ENCODE results near the gene DCLK1. TPM values are rescaled to one million over a fixed set of nuclear protein-coding genes. Genes with fewer than 3 reads are reported as not detected.

DCLK1 gene
- polyA plus RNA-seq, 4 donors, result 4.3 to 39.0 (median 8.9) TPM

GRCh38 chr13:35957241-35957731 is 173.9 kb downstream of the DCLK1 start:
- no peak for DNase-seq (ENCODE audit: low read depth in 4 of 4, low spot score in 3 of 4)

- no peak for DNase-seq (ENCODE audit: low read depth in 4 of 4, low spot score in 3 of 4)
Observed at GRCh38 chr13:35956074-35956473, 175.1 kb downstream of the DCLK1 start.

- no peak for DNase-seq (ENCODE audit: low read depth in 4 of 4, low spot score in 3 of 4)
Observed at GRCh38 chr13:35954207-35954560, 177.0 kb downstream of the DCLK1 start.

DNA sequence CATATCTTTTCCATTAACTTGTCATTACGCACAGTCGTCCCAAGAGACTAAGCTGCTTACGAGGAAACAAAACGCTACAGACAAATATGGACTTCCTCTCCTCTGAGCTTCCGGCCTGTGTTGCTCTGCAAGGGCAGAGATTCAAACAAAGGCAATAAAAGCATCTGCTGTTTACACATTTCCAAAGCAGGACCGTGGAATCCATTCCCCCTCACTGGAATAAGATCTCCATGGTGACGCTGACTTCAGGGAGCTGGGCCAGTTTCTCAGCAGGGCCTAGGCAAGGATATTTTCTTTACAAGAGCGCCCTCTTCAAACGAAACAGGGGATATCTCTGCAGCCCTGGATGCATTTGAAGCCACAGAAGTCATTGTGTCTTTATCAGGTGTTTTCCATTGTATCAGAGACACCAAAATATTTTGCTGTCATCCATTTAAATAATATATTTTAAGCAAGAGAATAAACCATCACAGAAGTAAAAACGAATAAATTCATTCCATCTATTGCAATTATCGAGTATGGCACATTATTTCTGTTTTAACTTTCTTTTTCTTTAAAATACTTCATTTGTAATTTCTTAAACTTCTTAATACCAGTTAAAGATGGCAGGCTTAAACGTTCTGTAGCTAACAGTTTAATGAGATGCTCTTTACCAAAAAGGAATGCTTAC is 177.5 kb downstream of the DCLK1 start:
- peak; percentile 77 to 85 (median 78) for DNase-seq (ENCODE audit: low read depth in 4 of 4, low spot score in 3 of 4)

DNA sequence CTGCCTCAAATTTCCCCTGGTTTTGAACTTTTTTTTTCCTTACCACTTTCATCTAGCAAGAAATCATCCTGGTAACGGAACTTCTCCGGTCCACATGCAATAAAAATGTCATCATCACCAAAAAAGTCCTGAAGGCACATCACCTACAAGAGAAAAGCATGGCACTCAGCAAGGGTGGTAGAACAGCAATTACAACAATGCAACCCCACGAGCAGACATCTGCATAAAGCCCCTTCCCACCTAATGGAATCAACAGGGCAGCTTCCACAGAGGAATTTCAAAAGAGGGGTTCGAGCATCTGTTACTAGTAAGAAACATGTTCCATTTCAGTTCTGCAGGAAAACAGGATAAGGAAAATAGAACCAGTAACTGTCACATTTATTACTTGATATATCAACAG is 183.9 kb downstream of the DCLK1 start:
- DNase-seq (ENCODE audit: low read depth in 4 of 4, low spot score in 3 of 4), result no peak

DNA sequence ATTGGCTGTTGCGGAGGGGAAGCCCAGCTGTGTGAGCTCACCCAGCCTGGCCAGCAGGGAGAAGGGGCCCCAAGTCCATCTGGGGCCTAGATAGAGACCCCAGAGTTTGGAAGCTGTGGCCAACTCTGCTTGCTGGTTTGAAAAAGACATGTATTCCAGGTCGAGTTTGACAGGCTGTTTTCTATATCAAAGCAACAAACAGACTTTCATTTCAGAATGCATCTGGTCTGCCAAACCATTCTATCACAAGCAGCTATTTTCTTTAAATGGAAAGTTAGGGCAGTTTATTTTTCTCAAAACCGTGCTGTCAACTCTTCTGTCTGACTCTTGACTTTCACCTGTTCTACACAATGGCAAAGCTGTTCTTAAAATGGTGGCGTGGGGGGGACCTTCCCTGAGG is 185.8 kb downstream of the DCLK1 start:
- no peak for DNase-seq (ENCODE audit: low read depth in 4 of 4, low spot score in 3 of 4)

GRCh38 chr13:35941374-35941773 is 189.8 kb downstream of the DCLK1 start:
- DNase-seq (ENCODE audit: low read depth in 4 of 4, low spot score in 3 of 4), result no peak

DNA sequence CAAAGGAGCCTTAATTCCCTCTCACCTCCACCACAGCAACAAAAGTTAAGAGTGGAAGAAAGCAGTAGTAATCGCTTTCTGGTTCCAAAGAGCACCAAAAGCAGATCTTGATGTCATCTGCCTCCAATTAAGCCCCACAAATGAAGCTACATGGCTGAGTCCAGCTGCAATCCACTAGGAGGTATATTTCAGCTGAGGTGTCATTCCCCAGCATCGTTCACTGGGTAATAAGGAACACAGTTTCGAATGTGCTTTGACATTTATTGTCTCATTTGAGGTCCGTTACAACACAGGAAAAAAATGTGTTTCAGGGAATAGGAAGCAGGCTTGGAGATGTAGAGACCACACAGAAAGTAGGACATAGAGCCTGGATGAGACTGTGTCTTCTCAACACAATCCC is 190.4 kb downstream of the DCLK1 start:
- no peak for DNase-seq (ENCODE audit: low read depth in 4 of 4, low spot score in 3 of 4)

DNA sequence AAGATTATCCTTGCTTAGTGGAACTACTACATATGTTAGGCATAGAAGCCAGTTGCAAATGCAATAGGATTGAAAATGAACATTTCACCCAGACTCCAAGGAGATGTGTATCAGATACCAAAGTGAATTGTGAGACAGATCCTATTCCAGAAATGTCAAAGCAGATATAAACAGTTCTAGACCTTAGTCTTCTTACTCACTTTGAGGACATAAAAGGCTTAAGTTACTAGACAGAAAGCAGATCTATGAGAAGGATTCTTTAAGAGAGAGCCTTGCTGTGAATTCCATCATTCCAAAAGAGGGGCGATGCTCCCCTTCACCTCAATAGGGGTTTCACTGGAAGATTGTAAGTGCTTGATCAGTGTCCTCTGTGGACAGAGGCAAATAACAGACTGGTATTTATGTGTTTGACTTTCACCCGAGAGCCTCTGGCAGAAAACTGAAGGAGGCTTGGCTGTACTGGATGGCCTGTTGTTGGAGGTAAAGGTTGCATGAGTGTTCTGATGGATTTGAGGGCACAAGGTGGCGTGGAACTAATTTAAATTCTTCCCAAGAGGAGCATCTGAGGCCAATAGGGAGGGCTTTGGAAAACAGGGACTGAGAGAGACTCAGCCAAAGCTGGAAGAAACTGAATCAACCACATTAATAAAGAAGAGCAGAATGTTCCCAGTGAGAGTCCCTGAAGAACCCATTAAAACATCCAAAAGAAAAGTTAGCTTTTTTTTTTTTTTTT is 194.8 kb downstream of the DCLK1 start:
- no peak for DNase-seq (ENCODE audit: low read depth in 4 of 4, low spot score in 3 of 4)

DNA sequence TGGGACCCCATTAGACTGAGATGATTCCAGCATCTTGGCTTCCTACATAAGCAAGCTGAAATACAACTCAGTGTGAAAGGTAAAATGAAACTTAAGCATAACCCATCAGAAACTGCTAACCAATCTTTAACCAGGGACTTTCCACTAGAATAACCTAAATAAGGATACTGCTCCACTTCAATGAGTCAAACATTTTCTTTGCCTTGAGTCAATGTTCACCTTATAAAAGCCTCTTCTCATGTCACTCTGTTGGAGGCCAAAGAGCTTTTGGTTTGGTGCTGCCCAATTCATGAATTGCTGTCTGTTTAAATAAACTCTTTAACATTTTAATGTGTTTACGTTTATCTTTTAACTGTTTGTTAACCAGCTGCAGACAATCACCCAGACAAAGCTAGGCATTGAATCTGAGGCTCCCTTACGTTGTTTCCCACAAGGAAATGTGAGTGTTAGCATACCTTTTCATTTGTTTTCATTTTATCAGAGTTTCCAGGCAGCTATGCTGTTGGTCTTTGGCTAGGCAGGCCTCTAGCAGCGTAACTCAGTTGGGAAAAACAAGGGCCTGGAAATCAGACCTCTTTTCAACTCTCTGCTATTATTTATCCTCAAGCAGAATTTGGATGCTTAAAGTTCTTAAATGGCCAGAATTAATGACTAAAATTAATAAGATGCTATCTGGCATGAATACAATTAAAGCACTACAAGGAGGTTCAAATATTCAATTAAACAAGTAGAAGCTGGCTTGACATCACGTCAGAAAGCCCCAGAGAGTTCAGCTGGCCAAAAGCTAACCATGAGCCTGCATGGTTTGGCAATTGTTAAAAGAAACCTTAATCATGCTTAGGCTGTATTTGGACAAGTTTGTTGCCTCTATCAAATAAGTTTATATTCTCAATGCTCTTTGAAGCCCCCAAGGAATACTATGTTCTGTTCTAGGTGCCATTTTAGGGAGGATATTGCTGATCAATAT is 200.2 kb downstream of the DCLK1 start:
- DNase-seq (ENCODE audit: low read depth in 4 of 4, low spot score in 3 of 4), result no peak

- DNase-seq (ENCODE audit: low read depth in 4 of 4, low spot score in 3 of 4), result no peak
Observed at GRCh38 chr13:35927567-35928021, 203.6 kb downstream of the DCLK1 start.

GRCh38 chr13:35926859-35927530 is 204.2 kb downstream of the DCLK1 start:
- no peak for DNase-seq (ENCODE audit: low read depth in 4 of 4, low spot score in 3 of 4)

GRCh38 chr13:35925669-35926068 is 205.5 kb downstream of the DCLK1 start:
- DNase-seq (ENCODE audit: low read depth in 4 of 4, low spot score in 3 of 4), result no peak

GRCh38 chr13:35923347-35923746 is 207.8 kb downstream of the DCLK1 start:
- DNase-seq (ENCODE audit: low read depth in 4 of 4, low spot score in 3 of 4), result no peak

DNA sequence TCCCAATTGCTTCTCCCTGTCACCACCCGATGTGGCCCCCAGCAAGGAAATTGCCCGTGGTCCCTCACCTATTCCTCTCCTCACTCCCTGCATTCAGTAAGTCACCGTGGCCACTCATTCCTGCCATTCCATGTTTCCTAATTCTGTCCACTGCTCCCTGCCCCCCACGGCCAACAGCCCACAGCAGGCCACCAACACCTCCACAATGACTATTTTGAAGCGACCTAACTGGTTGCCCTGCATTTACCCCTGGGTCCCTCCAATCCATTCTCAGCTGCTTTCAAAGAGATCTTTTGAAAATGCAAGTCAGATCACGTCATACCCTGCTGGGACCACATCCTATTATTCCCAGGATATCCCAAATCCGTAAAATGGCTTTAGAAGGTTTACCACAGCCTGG is 210.4 kb downstream of the DCLK1 start:
- DNase-seq (ENCODE audit: low read depth in 4 of 4, low spot score in 3 of 4), result no peak

GRCh38 chr13:35917942-35918645 is 213.1 kb downstream of the DCLK1 start:
- DNase-seq (ENCODE audit: low read depth in 4 of 4, low spot score in 3 of 4), result no peak

GRCh38 chr13:35917252-35917941 is 213.8 kb downstream of the DCLK1 start:
- DNase-seq (ENCODE audit: low read depth in 4 of 4, low spot score in 3 of 4), result peak in 1 of 4 donors; percentile 10

DNA sequence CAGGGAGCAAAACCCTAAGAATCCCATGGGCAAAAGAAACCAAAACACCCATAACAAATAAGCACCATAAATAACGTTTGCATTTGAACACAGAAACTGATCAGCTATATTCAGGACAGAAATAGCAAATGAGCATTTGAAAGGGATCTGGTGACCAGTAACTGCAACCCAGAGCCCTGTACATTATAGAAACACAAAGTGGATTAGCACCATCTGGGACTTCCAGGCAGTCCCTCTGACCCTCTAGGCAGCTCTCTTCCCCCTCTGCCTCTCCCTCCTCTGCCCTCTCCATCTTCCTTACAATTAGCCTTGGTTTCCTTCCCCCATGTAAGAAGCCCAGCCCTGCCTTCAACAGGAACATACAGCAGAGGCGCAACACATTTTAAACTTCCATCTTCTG is 215.0 kb downstream of the DCLK1 start:
- no peak for DNase-seq (ENCODE audit: low read depth in 4 of 4, low spot score in 3 of 4)

DNA sequence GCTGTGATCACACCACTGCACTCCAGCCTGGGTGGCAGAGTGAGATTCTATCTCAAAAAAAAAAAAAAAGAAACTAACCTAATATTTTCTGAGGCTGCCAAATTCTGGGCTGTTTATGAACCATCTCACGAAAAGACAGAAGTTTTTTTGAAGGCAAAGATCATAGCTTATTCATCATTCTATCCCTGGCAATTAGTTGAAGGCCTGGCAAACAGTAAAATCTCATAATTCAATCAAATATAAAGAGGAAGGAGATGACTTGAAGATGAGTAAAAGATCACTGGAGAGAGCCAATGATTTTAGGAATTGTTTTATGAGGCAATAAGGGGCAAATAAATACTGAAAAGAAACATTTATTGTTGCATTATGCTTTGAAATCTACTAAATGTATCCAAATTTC is 216.5 kb downstream of the DCLK1 start:
- no peak for DNase-seq (ENCODE audit: low read depth in 4 of 4, low spot score in 3 of 4)
